K562 (cell line): ENCODE results near the gene SRD5A1. TPM values are rescaled to one million over a fixed set of nuclear protein-coding genes. Genes with fewer than 3 reads are reported as not detected.

ENCODE experiments used
- ATAC-seq: fragments of 200-7000 bp; cut with Tn5 transposase; 3 replicates; pipeline ENCODE4 v1.9.1; 2020; ENCODE audit warnings: moderate library complexity
- BruUV-seq: library from RNA; stranded (reverse); fragments of 400-500 nt; replicated peaks from 2 replicates; lab custom pipeline; 2021; lab: Mats Ljungman, UMichigan
- CTCF ChIA-PET: fragments of 300-600 bp; formaldehyde crosslinking; extraction: SDS; loops from one replicate; lab custom pipeline; 2021; ENCODE audit warnings: low intra/inter-chr PET ratio; lab: Yijun Ruan, JAX
- POLR2A ChIA-PET: fragments of 300-600, 350-650 bp; sonication (Branson Sonifier 250); formaldehyde crosslinking; extraction: SDS; loops from one replicate; lab custom pipeline; 2021; ENCODE audit warnings: antibody characterized with exemption, inconsistent platforms; lab: Yijun Ruan, JAX
- DNase-seq, 4 experiments: peaks; one replicate each; pipeline versions ENCODE4 v3.0.0 to v3.0.0-alpha.2; 2011 to 2018; ENCODE audit warnings: low spot score in 3 of 4, mixed read lengths in 3 of 4; ENCODE audit errors: extremely low read depth in 1 of 4
- FAIRE-seq: peaks from 2 replicates; lab custom pipeline; 2011; peaks lifted over from hg19 to GRCh38; lab: Jason Lieb, UNC
- H2AFZ ChIP-seq: 2 replicates; pipeline ENCODE4 v1.6.0; 2011; ENCODE audit warnings: low read depth, low read length, control low read depth, inconsistent platforms
- H3K27ac ChIP-seq: fragments of 200-600 bp; 3 replicates; pipeline ENCODE4 v1.8.0; 2011; ENCODE audit warnings: low read depth, mild to moderate bottlenecking, control low read depth, inconsistent platforms, low read length, moderate library complexity, mixed read lengths; ENCODE audit errors: extremely low read depth
- H3K27me3 ChIP-seq, 2 experiments: fragments of 300-600 bp in 1 of 2; 2 replicates in 1 of 2; 3 replicates in 1 of 2; pipeline versions ENCODE4 v1.6.0 to v1.8.0; 2011; ENCODE audit warnings: inconsistent platforms in 2 of 2, low read length in 2 of 2, mild to moderate bottlenecking in 1 of 2, mixed read lengths in 1 of 2, moderate library complexity in 1 of 2; ENCODE audit not compliant: control insufficient read depth in 2 of 2, insufficient read depth in 2 of 2
- H3K36me3 ChIP-seq: fragments of 300-600 bp; 3 replicates; pipeline ENCODE4 v1.8.0; 2011; ENCODE audit warnings: mild to moderate bottlenecking, low read length, inconsistent platforms; ENCODE audit not compliant: control insufficient read depth, insufficient read depth
- H3K4me1 ChIP-seq, 2 experiments: fragments of 200-600 bp in 1 of 2; replicated peaks in 1 of 2; 2 replicates in 1 of 2; 3 replicates in 1 of 2; pipeline versions ENCODE4 v1.5.1 to v1.8.0; 2011; ENCODE audit warnings: inconsistent platforms in 2 of 2, low read length in 2 of 2, mild to moderate bottlenecking in 1 of 2, mixed read lengths in 1 of 2, moderate library complexity in 1 of 2; ENCODE audit not compliant: control insufficient read depth in 2 of 2, insufficient read depth in 2 of 2
- H3K4me2 ChIP-seq: 2 replicates; pipeline ENCODE4 v1.6.1; 2011; ENCODE audit warnings: low read length, control low read depth, inconsistent platforms, mixed read lengths; ENCODE audit not compliant: insufficient read depth
- H3K4me3 ChIP-seq: fragments of 200-600 bp; sonication (generic), shearing (Covaris generic); 2 replicates; pipeline ENCODE4 v1.5.1; 2016; ENCODE audit warnings: control low read depth, inconsistent platforms
- H3K79me2 ChIP-seq: fragments of 200-600 bp; 3 replicates; pipeline ENCODE4 v1.8.0; 2011; ENCODE audit warnings: low read length, inconsistent platforms; ENCODE audit not compliant: control insufficient read depth, insufficient read depth
- H3K9ac ChIP-seq, 2 experiments: 2 replicates each; pipeline versions ENCODE4 v1.6.0 to v1.6.1; 2011; ENCODE audit warnings: low read depth in 2 of 2, low read length in 2 of 2, control low read depth in 1 of 2, inconsistent platforms in 1 of 2, mild to moderate bottlenecking in 1 of 2, mixed read lengths in 1 of 2; ENCODE audit not compliant: insufficient read depth in 1 of 2
- H3K9me1 ChIP-seq: one replicate; pipeline ENCODE4 v1.6.0; 2011; ENCODE audit warnings: inconsistent platforms, mild to moderate bottlenecking, low read length, moderate library complexity; ENCODE audit not compliant: control insufficient read depth, insufficient read depth
- H3K9me3 ChIP-seq: replicated peaks from 2 replicates; pipeline ENCODE4 v1.5.1; 2011; ENCODE audit warnings: low read depth, low read length, inconsistent platforms; ENCODE audit not compliant: control insufficient read depth, insufficient read depth
- H4K20me1 ChIP-seq: replicated peaks from 2 replicates; pipeline ENCODE4 v1.6.1; 2011; ENCODE audit warnings: low read length, inconsistent platforms, mixed read lengths; ENCODE audit not compliant: control insufficient read depth, insufficient read depth
- FOS ChIP-seq: IDR thresholded peaks from 3 replicates; pipeline ENCODE4 v1.6.1; 2011; ENCODE audit not compliant: insufficient read length; ENCODE audit errors: extremely low read depth
- FOXM1 ChIP-seq, 2 experiments: fragments of 450-650 bp in 1 of 2; sonication (generic) in 1 of 2; formaldehyde crosslinking in 1 of 2; IDR thresholded peaks; 2 replicates each; pipeline versions ENCODE4 v1.6.1 to v1.9.0; 2017 to 2022; ENCODE audit warnings: low read depth in 2 of 2, mild to moderate bottlenecking in 2 of 2, missing genetic modification reagents in 1 of 2, moderate library complexity in 1 of 2
- KAT8 ChIP-seq: fragments of 450-650 bp; IDR thresholded peaks from 2 replicates; pipeline ENCODE4 v1.6.1; 2016; ENCODE audit warnings: low read depth, mild to moderate bottlenecking
- MYC ChIP-seq, 2 experiments: fragments of 250-450 bp in 1 of 2; sonication (Bioruptor Pico) in 1 of 2; IDR thresholded peaks; 2 replicates each; pipeline versions ENCODE4 v1.5.1 to v1.6.1; 2012 to 2021; ENCODE audit warnings: low read depth in 2 of 2, borderline replicate concordance in 1 of 2, improper control_type of control experiment in 1 of 2, low read length in 1 of 2, mild to moderate bottlenecking in 1 of 2, moderate library complexity in 1 of 2
- RBM25 ChIP-seq: fragments of 200-400 bp; formaldehyde crosslinking; IDR thresholded peaks from 2 replicates; pipeline ENCODE4 v1.6.1; 2018; ENCODE audit warnings: low read length, low read depth, moderate library complexity; ENCODE audit not compliant: severe bottlenecking
- ZNF134 ChIP-seq: fragments of 250-450 bp; sonication (Bioruptor Pico); conservative IDR thresholded peaks from 2 replicates; pipeline ENCODE4 v1.4.0; 2020
- ZNF766 ChIP-seq: fragments of 200-800 bp; sonication (Bioruptor generic); conservative IDR thresholded peaks from 2 replicates; pipeline ENCODE4 v1.6.1; 2016; ENCODE audit warnings: missing genetic modification characterization, missing compliant biosample characterization
- WGBS: fragments of 100-300 bp; shearing (Covaris generic); methylation state at CpG from one replicate; pipeline ENCODE4 v1.1.6; 2016; ENCODE audit warnings: low coverage, mixed read lengths; ENCODE audit not compliant: insufficient coverage; ENCODE audit errors: missing lambda C conversion rate; 5-methylcytosine and 5-hydroxymethylcytosine counted together
- in situ Hi-C: fragments of 300-500 bp; cut with MboI; formaldehyde crosslinking; loops from 4 replicates; pipeline ENCODE4 v1.15.0; 2018; ENCODE audit warnings: inconsistent platforms, mixed read lengths
- intact Hi-C: fragments of 100-400 bp; cut with micrococcal nuclease; formaldehyde crosslinking; loops from 2 replicates; pipeline ENCODE4 v1.14.2; 2022
- polyA plus RNA-seq, 8 experiments: library from polyadenylated mRNA; depleted of rRNA in 4 of 8; stranded (reverse) in 5 of 8; unstranded in 3 of 8; fragments of >200 nt; fragmentation: Nextera tagmentation in 2 of 8; fragmentation: Illumina TruSeq in 1 of 8; extraction: Ambion mirVana in 2 of 8; extraction: Trizol in 1 of 8; gene quantifications; 2 replicates each; pipeline versions ENCODE4 v1.2.1 to v1.2.3, GENCODE V29; 2011 to 2014; ENCODE audit warnings: inconsistent platforms in 1 of 8, missing spikeins in 1 of 8
- total RNA-seq, 7 experiments: library from RNA; depleted of rRNA in 6 of 7; stranded (reverse); fragments of >200 nt in 6 of 7; fragmentation: Illumina TruSeq in 2 of 7; extraction: Trizol in 2 of 7; gene quantifications; 2 replicates each; pipeline versions ENCODE4 v1.2.1 to v1.2.3, GENCODE V29; 2011 to 2021; ENCODE audit warnings: low replicate concordance in 1 of 7

SRD5A1 gene
- total and polyA plus RNA-seq, 9 of the 15 experiments (the other 6 are each of a cell fraction or from before 2014, with no cell fraction given): 1.3 to 22.6 (median 8.1) TPM

GRCh38 chr5:6684075-6684474 is 50.8 kb downstream of the SRD5A1 start:
- H3K9me1 ChIP-seq: no peaks in the 10 kb centered on the region
- ATAC-seq (no peak), DNase-seq (no peak), FAIRE-seq (no peak)
- intact Hi-C loops (no loop called here), in situ Hi-C loops (no loop called here)
- no peak overlapping the region for H3K27ac ChIP-seq
- H2AFZ ChIP-seq: no peak overlapping the region
- TF ChIP-seq FOXM1 (IDR thresholded peaks at IDR 0.05; ENCODE audit: low read depth): peak; percentile 47; the same call in 1 of the 2 replicates
- TF ChIP-seq FOXM1 (CRISPR knock-in tag; IDR thresholded peaks at IDR 0.05; ENCODE audit: low read depth): no peak
- peak; percentile 96 for TF ChIP-seq ZNF134 (CRISPR knock-in tag)
- no peak for TF ChIP-seq KAT8
- TF ChIP-seq ZNF766: no peak
- TF ChIP-seq MYC (IDR thresholded peaks at IDR 0.05; ENCODE audit: low read depth, low read length): no peak
- no peak for TF ChIP-seq MYC (CRISPR knock-in tag; IDR thresholded peaks at IDR 0.05; ENCODE audit: borderline replicate concordance, low read depth)
- TF ChIP-seq RBM25: peak; percentile 76
- TF ChIP-seq FOS: no peak
- no peaks in the 10 kb centered on the region for H3K9me3 ChIP-seq
- no peaks in the 10 kb centered on the region; a peak in 2 of 5 replicates for H3K4me1 ChIP-seq
- H3K36me3 ChIP-seq: no peaks in the 10 kb centered on the region
- no peak overlapping the region for H3K9ac ChIP-seq
- no TSS peak for BruUV-seq
- POLR2A ChIA-PET: no interaction called here
- CTCF ChIA-PET: no interaction called here
- 1% methylated on average over 4 of the region's 4 CpGs for WGBS
- no peaks in the 10 kb centered on the region for H3K79me2 ChIP-seq
- no peak overlapping the region for H3K4me3 ChIP-seq
- H3K27me3 ChIP-seq: peaks cover 34 to 45% of the 10 kb centered on the region in 2 experiments
- no peak overlapping the region for H3K4me2 ChIP-seq
- H4K20me1 ChIP-seq: 0 out of 2 replicates have a peak, but pooled peaks cover 2% of the 10 kb centered on the region
